HG03571 (cell line): ENCODE measurements around the gene CDH5.

Experiments
- ATAC-seq: cut with Tn5 transposase; IDR thresholded peaks from one replicate; pipeline ENCODE4 v1.9.1; 2021; ENCODE audit not compliant: unreplicated experiment

CDH5 gene

DNA sequence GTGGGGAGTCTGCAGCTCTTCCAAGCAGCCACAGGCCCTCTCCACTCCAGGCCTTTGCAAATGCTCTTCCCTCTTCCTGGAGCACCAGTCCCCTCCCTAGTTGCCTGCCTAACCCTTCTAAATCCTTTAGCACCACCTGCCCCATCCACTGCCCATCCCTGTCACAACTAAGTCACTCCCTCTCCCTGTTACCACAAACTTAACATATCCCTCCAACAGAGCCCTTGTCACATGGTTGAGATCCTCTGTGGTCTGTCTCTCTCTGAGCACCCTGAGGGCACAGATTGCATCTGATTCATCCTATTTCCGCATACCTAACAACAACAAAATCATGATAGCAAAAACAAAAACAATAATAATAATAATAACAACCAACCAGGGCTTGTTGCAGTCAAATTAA is 49.6 kb downstream of the CDH5 start:
- no peak for ATAC-seq

DNA sequence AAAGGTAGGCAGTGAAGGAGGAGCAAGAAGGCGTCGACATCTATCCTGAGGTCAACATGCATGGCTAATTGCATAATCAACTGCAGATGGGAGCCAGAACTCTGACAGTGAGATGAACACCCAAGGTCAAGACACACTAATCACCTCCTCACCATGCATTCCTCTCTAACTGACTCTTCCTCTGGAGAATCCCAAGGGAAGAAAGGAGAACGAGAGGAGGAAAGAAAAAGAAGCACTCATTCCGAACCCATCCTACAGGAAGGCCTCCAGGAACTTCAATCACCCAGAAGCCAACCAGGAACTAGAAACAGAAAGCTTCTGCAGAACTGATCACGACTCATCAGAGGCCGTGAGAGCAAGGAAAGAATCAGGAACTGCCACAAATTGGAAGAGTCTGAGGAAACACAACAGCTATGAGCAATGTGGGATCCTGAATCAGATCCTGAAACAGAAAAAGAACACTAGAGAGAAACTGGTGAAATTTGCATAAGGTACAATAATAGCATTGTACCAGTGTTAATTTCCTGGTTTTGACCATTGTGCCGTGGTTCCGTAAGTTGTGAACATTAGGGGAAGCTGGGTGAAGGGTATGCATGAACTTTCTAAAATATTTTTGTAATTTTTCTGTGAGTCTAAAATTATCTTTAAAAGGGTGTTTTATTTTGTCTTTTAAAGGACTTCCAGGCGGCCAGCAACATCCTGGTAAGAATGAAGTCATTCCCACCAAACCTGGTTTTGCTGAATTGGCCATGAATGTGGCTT is 50.6 kb downstream of the CDH5 start:
- no peak for ATAC-seq

DNA sequence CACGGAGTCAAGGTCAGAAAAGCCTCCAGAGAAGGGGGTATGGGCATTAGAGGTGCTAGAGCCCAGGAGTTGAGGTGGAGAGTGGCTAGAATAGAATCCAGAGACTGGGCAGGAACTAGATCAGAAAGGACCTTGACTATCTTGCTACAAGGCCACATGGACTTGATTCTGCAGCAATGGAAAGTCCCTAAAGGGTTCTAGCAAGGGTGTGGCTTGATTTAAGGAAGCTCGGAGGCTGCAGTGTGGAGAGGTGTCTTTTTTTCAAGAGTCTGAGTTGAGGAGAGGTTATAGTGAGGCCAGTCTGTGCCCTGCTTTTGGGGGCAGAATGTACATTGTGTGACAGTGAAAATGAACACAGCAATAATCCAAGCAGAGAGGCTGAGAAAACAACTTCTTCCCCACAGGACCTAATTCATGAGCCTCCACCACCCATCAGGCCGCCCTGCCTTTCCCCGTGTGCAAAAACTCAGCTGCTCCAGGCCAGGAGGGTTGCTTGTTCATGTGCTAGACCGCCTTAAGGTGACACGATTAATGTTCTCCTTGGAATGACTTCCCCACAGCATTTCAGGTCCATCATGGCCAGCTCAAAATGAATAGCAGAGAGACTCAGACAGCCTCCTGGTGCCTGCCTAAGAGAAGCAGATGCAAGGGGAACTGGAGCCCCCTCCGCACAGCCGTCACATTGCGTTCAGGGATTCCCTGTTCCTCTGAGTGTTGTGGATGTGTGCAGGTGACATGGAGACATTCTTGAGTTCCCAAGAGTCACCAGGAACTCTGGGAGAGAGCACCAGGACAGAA is 51.9 kb downstream of the CDH5 start:
- no peak for ATAC-seq

DNA sequence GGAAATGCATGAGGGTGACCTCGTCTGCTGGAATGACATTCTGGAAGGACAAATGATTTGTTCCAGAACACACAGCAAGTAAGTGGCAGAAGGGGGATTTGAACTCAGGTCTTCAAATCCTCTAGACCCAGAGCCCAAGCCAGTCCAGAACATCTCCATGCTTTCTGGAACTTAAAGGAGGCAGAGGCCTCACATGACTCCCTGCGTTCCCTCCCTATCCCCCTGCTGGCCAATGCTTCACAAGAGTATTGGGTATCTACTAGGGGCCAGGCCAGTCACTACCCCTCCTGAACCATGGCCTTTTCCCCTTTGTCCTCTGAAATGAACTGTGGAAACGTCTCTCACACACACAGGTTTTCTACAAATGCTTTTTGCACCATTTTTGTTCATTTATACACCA is 53.0 kb downstream of the CDH5 start:
- ATAC-seq, result no peak

DNA sequence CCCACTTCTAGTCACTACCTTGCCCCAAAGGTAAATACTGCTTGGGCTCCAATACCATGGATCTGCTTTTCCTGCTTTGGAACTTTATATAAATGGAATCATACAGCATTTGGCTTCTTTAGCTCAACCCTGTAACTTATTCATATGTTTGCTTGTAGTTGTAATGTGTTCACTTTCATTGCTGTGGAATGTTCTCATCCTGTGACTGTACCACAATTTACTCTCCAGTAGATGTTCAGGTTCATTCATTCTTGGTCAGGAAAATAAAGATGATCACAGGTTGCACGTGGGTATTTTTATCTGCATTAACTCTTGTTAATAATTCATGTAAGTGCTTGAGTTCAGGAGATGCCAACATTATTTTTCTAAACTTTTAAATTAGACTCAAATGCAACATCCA is 53.9 kb downstream of the CDH5 start:
- ATAC-seq, result no peak

DNA sequence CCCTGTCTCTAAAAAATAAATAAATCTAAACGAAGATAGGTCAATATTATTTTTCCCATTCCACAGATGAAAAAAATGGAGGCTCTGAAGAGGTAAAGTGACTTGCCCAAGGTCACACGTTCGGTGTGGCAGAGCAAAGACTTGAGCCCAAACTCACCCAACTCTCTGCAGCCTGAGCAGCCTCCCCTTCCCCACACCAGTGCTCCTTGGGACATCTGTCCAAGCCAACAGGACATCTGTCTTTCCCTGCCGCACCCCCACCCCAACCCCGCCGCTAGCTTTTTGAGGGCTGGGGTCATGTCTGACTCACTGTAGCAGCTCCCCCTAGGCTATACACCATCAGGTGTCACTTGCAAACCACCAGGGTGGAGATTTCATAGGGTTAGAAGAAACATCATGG is 55.4 kb downstream of the CDH5 start:
- no peak for ATAC-seq

DNA sequence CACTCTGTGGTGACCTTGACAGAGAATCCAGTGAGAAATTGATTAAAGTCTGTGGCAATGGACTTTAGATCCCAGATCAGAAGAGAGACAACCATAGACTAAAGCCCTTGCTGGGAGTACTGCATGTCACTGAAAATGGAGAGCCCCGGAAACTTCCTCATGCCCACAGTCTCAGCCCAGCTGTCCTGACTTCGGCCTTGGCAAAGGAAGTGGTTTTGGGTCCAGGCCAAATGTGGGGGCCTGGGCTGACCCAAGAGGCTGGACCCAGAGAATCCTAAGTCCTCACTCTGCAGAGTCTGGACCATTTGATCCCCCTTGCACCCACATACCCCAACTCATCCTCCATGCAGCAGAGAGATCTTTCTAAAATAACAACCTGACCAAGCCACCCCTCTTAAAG is 55.9 kb downstream of the CDH5 start:
- ATAC-seq, result no peak

DNA sequence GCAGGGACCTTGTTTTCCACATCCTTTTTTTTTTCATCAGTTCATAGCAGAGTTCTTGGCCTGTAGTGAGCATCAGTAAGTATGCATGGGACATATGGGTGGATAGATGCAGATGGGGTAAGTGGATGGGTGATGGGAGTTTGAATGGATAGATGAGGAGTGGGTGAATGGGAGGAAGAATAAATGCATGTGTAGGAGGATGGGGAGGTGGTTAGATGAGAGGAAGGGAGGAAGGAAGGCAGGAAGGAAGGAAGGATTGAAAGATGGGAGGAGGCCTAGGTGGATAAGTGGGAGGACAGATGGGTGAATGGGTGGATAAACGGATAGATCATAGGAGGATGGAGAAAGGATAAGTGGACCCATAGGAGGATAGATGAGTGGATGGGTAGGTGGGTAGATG is 56.7 kb downstream of the CDH5 start:
- ATAC-seq, result no peak

DNA sequence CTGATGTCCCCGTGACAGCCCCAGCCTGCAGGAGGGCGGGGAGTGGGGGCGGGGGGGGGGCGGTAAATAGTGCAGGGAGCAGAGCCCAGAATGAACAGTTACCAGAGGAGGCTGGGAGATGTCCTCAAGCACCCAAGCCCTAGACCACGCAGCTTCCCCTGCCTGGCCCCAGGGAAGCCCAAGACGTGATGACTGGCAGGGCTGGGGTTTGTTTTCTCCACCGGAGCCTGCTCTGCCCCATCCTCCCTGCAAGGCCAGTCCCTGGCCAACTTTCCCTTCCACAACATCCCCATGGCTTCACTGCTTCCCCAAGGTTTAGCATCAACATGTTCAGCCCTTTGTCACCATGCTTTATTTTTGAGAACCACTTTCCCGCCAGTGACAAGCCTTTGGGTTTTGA is 59.2 kb downstream of the CDH5 start:
- ATAC-seq, result no peak

DNA sequence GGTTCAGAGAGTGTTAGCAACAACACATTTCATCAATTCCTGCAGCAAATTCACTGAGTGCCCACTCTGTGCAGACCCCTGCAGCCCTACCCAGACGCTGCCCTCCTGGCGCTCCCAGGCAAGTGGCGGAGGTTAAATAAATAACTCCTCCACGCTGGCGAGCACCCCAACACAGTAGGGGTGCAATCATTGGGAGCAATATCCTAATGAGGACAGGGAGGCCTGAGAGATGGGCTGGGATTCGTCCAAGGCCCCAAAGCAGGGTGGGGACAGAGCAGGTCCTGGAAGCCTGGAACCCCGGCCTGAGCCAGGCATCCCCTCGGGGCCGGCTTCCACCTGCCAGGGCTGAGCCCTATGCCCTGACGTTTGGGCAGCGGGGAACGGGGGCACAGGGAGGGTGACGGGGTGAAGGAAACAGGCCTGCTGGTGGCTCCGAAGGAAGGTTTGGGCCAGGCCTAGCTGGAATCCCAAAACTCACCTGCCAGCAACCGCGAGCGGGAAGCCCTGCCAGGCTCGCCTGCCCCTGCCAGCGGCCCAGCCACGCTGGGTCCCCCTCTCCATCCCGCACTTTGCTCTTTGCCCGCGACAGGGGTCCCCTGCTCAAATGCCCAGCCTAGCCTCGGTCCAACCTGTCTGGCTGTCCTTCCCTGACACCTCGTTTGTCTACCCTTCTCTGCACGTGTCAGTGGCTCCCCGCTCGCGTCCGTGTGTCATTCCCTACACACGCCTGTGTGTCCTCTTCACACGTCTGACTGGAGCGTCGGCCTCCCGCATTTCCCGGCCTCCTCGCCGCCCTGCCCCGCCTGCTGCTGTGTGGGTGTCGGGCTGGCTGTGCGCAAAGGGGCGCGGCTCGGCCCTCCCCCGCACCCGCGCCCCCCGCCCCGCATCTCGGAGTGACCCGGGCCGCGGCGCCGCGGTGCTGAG is 59.9 kb downstream of the CDH5 start:
- ATAC-seq, result no peak

DNA sequence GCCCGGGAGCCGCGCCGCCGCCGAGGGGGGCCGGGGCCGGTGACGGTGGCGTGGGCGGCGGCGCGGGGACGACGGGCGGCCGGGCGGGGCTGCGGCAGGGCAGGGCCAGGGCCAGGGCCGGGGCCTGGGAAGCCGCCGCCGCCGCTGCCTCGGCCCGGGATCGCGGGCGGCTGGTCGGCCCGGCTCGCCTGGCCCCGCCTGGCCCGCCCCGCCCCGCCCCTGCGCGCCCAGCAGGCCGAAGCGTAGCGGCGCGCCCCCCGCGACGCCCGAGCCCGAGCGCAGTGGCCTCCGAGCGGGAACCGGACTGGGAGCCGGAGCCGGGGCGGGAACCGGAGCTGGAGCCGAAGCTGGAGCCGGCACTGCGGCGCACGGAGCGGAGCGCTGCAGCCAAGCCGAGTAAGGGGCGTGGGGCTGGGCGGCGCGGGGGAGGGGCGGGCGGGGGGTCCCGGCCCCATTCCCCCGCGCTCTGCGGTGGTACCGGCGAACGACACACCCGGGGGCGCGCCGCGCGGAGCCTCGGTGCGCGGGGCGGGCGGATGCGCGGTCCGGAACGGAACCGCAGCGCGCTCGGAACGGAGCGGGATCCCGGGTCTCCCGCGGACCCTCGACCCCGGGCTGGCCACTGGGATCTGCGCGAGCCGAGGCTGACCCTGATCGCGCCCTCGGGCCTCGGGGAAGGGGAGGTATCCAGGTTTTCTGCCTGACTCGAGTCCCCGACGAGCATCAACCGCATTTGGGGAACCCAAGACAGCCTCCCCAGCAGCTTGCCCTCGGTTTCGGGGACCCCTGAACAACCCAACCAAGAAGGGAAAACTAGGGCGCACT is 60.8 kb downstream of the CDH5 start, which contains the start of gene BEAN1:
BEAN1 (plus strand) TSS at position 260 of the 825 bp plus-strand sequence. CDS start 10,382 bp downstream, outside the sequence.
- ATAC-seq, result no peak

DNA sequence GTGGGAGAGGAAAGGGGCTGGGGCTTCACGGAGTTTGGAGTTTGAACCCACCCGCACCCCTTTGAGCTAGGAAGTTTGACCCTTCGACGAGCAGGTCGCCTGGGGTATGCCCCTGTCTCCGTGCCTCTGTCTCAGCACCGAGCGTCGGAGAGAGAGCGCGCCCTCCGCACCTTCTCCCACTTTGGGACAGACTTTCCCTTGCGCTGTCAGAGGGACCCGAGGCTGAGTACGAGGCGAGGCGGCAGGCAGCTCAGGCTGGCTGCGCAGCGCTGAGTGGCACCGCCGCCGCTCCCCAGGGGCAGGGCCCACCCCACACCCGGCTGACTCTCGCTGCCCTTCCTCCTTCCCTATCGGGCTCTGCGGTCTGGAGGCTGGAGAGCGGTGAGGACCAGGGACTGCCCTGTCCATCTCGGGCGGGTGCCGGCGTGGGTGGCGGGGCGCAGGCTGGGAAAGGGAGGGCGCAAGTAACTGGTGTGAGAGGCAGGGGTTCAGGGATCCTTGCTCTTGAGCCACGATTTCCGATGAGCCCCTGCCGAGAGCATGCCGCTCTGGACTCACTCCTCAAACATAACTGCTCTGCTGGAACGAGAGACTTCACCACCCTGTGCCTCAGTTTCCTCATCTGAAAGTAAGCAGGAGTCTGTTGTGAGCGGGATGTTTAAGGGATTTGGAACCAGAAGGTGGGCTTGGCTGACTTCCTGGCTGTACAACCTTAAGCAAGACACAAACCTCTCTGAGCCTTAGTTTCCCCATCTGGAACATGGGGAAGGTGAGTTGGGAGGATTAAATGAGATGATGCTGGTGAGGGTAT is 61.6 kb downstream of the CDH5 start:
- ATAC-seq, result no peak

DNA sequence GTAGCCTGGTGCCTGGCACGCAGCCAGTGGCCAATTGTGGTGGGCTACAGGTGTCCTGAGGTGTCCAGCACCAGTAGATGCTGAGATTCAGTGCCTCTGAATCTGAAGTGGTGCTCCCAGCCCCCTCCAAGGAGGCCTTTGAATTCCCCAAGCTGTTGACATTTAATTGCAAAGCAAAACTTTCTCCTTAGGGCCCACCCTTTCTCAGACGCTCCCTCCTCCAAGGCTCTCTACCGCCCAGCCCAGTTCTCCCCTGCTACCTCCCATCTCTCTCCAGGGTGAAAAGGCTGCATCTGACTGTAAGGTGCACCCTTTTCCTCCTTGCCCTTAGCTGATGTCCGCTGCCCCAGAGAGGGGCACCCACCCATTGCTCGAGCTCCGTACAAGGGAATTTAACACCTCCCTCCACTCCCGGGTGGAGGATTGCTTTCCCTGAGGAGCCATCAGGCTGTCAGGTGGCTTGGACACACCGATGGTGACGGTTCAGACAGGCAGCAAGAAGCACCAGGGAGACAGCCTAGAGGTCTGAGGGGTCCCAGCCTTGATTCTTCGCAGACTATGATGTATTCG is 62.3 kb downstream of the CDH5 start:
- no peak for ATAC-seq

DNA sequence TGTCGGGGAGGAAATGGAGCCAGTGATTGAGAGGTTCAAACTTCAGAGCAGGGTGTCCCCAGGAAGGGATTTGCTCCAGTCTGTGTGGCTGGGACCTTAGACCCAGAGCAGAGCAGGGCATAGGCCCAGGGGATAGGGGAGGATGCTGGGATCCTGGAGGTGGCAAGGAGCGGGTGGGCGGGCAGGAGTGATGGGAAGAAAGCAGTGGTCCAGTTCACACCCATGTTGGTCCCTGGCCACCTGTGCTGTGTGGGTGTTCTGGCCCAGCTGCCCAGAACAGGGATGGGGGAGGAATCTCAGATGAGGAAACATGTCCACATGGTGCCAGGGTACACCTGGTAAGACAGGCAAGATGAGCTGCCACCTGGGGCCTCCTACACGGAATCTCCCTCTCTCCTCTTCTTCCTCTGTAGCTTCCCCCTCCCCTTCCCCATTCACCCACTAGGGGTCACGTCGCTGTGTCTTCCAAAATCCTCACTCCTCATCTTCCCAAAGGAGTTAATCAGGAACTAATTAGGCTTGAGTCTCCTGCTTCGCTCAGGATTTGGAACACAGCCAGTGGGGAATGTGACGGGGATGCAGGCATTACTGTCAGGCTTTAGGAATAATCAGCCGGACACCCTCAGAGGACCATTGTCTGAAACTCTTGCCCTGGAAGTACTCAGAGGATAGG is 62.9 kb downstream of the CDH5 start:
- no peak for ATAC-seq

DNA sequence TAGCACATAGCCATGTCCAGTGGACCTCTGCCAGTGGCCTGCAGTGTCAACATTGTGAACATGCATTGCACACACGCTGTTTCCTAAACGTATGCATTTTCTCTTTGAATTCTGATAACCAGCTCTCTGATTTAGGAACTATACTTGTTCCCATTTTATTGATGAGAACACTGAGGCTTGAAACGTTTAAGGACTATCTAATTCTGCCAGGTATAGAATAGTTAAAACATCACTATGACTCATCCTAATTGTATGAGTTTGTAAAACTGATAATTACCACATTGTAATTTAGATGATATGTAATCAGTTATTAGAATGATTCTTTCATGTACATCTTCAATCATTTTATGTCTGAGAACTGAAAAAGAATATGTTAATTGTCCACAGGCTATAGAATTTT is 63.7 kb downstream of the CDH5 start:
- no peak for ATAC-seq

DNA sequence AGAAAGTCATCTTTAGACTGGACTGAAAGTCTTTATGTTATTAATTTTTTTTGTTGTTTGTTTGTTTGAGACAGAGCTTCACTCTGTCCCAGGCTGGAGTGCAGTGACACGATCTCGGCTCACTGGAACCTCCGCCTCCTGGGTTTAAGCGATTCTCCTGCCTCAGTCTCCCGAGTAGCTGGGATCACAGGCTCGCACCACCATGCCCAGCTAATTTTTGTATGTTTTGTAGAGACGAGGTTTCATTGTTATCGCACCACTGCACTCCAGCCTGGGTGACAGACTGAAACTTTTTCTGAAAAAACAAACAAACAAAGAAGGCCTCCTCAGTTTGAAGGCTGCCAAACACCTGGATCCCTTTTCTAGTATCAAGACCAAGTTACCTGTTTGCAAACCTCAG is 65.3 kb downstream of the CDH5 start:
- ATAC-seq, result no peak

DNA sequence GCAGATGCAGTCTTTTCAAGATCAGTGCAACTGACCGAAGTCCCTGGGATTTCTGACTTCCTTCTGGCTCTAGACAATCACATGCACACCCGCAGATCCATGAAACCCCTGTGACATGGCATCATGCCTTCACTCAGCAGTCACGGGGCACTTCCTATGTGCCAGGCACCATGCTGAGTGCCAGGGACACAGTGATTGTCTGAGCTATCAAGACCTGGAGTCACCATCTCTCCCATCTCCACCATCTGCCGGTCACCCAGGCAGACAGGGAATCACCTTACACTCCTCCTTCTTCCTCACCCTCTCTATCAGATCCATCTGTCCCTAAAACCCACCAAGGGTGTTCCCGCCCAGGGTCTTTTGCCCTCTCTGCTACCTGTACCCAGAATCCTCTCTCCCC is 65.9 kb downstream of the CDH5 start:
- no peak for ATAC-seq

DNA sequence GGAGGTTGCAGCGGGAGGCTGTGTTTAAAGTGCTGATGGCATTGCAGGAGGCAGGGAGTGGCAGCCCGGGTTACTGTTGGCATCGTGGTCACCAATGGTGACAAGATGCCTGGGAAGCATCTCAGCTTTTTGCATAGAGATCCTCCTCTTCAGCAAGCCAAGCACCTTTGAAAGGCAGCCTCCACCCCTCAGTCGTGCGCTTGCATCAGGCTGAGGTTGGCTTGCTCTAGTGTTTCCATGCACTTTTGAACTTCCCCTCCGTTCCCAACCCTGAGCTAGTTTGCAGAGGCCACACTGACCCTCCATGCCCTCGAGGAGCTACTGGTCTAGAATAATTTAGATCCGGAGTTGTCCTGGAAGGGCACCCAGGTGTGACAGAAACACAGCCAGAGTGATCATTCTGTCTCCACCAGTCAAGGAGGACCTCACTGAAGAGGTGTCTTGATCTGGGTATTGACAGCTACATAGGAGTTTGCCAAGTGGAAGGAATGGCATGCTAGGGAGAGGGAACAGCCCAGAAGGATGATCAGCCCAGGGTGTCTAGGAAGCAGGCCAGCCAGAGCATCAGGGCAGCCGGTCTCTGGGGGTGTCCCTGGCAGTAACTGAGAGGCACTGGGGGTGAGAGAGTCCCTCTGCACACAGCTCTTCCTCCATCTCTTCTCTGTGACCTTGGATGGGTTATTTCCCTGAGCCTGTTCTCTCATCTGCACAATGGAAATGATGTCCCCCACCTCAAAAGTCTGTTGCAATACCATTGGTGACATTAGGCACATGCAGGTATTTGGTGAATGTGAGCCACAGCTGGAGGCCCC is 68.3 kb downstream of the CDH5 start:
- no peak for ATAC-seq
